Hematopoietic multipotent progenitor cell (in vitro differentiated cells): ENCODE data around the gene KCNQ5. TPM values are rescaled to one million over a fixed set of nuclear protein-coding genes. Genes with fewer than 3 reads are reported as not detected.
"Not testable (repeated sequence)": the region's sequence is repeated elsewhere in the genome, so short reads cannot be mapped to it uniquely, and the experiment has no call there.

Experiments
- DNase-seq, 3 donors: peaks; one replicate each; pipeline ENCODE4 v3.0.0-alpha.2; 2011 to 2015; ENCODE audit warnings: low read depth in 2 of 3, low spot score in 2 of 3
- total RNA-seq: library from RNA; depleted of rRNA; stranded (reverse); fragments of >200 nt; gene quantifications from one replicate; pipeline ENCODE4 v1.2.3, GENCODE V29; 2012

KCNQ5 gene
- total RNA-seq, 1 donor, result 6.7 TPM

DNA sequence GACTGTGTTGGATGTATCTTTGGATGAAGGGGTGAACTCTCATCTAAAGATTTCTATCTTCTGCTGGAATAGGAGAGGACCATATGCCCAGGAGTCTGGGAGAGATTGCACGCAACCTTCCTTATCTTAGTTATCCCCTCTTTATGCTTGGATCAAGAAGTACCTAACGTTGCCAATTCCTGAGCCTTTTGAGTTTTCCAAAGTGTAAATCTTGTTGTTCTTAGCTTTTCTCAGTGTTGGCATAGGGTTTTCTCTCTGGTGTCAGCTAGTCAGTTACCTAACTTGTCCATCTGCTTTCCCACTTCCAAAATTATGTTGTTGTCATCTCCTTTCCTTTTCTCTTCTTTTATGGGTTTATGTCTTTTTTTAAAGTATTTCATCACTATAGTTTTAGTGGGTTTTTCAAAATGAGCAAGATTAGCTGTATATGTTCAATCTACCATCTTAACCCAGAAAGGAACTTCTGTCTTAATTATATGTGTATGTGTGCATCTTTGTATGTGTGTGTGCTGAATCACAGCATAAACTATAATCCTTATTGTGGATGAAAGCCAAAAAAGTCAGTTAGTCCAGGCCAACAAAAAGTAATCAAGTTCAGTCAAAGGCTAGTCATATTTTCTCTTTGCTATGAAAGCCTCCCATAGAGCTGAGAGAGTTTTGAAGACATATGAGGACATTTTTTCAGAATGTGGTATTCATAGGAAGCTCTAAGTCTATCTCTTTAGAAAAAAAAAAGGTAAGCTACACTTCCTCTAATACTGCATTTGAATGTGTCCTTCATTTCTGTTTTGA, 531.3 kb downstream of the KCNQ5 start:
- DNase-seq, result no peak

DNA sequence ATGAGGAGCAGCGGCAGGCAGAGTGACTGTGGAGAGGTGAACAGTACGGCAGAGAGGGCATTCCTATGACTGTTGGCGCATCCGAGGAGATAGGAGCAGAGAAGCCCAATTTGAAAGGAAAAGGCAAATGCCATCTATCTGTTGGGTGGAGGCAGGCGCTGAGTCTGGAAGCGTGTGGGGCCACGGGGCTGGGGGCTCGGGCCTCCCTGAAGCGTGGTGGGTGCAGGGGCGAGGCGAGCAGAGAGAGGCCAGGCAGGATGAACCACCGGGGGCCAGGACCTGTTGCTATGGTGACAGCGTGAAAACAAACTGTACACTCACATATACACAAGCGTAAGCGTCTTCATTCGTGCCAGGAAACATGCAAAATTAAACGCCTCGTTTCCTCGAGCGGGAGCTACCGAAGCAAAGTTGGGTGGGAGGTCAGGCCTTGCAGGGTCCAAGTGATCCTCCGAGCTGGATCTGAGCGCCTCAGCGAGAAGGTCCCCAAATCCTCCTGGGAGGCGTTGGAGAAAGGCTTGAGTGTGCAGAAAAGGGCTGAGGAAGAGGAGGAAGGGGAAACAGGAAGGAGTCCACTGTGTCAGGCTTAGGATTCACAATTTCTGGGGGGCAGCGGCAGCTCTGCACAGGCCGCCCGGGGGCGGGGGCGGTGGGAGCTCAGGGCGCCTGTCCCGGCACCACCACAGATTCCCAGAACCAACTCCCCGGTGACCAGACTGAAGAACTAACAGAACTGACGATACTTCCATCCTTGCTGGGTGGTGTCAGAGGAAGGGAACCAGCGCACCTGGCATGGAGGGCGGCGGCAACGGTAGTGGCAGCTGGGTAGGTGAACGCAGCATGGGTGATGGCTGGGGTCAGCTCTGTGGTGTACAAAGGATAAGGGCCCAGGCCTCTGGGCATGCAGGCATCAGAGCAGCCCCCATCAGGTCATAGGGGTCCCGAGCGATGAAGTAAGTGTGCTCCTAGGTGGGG, 535.2 kb downstream of the KCNQ5 start:
- no peak for DNase-seq

DNA sequence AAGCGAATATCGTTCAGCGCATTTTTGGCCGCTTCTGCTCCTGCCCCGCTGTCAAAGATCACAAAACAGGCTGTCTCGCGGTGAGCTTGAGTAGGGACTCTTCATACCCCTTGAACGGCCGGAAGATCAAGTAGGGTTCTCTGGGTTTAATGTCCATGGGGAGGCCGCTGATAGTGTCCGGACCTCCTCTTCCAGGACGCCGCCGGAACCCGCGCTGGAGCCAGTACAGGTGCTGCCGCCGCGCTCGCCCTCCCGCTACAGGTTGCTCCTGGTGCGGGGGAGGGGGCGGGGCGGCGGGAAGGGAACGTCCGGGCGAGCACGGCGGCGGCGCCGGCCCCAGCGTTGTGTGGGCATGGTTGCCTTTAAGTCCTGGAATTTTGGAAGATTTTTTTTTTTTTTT, 536.0 kb downstream of the KCNQ5 start:
- no peak for DNase-seq

DNA sequence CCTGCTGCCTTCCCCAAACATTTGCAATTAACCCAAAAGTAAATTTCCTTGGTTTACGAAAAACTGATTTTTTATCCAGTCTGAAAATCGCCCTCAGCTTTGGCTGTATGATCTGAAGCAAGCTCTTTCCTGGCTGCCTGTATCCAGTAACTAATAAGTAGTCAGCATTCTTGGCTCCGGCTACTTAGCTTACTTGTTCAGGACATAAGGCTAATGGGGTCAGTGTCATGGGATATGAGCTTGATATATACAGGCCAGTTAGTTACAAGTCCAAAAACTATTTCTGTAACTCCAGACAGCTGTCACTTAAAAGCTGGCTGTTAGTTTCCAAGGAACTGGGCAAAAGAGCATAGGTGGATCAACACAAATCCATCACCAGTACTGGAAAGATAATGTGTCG, 547.2 kb downstream of the KCNQ5 start:
- DNase-seq, result no peak

DNA sequence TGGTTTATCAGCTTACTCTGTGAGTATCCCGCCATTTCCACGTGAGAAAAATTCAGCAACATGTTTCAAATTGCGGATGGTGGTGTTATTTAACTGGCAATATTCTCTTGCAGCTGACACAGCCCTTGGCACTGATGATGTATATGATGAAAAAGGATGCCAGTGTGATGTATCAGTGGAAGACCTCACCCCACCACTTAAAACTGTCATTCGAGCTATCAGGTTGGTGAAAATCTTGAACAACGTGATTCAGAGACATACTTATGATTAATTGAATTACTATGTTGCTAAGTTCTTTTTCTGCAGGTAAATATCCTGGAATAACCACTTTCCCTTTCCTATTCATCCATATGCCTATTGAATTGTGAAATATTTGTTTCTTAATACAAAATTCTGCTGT, 547.8 kb downstream of the KCNQ5 start:
- no peak for DNase-seq

DNA sequence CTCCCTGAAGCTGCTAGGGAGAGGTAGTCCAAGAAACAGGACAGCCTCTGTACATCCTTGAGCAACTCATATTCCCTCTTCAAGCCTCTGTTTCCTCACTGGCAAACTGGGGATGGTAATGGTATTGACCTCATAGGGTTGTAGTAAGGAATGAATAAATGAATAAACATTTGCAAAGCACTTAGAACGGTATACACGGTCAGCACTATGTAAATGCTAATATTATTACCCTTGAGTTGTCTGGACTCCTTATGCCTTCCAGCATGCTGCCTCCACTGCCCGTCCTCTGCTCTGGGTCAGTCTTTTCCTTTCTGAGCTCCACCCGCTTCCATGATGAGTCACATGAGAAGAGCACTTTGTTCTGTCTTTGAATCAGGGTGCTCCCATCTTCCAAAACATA, 552.8 kb downstream of the KCNQ5 start:
- no peak for DNase-seq

DNA sequence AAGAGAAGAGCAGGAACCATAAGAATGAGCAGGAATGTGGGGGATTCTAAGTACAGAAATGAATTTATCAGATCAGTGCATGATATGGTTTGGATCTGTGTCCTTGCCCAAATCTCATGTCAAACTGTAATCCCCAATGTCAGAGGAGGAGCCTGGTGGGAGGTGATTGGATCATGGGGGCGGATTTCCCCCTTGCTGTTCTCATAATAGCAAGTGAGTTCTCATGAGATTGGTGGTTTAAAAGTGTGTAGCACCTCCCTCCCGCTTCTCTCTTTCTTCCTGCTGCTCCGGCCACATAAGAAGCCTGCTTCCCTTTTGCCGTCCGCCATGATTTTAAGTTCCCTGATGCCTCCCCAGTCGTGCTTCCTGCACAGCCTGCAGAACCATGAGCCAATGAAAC, 554.2 kb downstream of the KCNQ5 start:
- no peak for DNase-seq

DNA sequence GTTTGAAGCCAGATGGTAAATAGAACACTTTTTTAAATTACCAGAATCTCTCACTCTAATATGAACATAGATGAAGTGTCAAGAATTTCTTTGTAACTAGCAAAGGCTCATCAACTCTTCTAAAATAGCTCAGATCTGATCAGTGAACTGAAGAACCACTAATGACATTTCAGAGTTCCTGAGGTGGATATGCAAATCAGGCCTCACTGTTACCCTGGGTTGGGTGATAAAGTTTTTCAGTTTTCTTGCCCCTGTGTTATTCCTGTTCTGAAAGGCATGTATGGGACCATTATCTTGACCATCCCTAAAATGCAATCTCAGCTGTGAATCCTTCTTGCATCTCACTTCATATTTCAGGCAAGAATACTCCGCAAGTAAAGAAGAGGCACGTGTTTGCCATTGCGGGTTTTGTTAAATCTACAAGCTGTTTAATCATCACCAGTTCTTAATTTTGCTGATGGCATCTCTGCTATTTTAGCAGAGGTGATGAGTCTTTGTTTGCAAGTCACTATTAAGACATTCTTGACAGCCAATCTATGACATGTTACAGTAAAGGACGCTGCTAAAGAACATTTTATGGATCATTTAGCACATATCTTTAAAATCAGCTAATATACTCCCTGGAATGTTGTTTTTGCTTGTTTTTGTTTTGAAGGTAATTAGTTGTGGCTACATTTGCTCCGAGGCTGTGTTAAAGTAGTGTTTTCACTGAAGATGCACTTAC, 555.5 kb downstream of the KCNQ5 start:
- DNase-seq, result no peak

DNA sequence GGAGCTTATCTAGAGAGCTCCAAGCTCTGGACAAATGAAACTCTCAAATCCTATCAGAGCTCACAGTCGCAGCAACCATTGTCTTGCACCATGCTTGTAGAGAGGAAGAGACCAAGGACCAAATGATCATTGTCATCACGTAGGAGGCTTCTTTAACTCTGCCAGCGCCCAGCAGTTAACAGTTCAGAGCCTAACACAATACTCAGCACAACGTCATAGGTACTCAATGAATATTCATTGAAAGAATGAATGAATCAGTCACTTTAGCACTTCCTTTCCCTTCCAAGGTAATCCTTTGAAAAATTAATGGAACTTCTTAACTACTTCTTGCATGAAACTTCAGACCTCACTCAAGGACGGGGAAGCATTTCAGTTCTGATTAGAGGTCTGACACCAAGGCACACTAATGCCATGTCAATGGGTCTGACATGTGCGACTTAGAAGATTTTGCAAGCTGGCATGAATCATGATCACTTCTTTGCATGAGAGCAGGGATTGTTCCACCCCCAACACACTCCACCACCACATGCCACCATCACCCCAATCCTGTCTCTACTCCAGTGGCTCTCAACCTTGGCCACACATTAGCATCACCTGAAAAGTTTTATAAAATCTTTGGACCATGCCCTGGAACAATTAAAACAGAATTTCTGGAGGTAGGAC, 558.3 kb downstream of the KCNQ5 start:
- DNase-seq, result no peak

DNA sequence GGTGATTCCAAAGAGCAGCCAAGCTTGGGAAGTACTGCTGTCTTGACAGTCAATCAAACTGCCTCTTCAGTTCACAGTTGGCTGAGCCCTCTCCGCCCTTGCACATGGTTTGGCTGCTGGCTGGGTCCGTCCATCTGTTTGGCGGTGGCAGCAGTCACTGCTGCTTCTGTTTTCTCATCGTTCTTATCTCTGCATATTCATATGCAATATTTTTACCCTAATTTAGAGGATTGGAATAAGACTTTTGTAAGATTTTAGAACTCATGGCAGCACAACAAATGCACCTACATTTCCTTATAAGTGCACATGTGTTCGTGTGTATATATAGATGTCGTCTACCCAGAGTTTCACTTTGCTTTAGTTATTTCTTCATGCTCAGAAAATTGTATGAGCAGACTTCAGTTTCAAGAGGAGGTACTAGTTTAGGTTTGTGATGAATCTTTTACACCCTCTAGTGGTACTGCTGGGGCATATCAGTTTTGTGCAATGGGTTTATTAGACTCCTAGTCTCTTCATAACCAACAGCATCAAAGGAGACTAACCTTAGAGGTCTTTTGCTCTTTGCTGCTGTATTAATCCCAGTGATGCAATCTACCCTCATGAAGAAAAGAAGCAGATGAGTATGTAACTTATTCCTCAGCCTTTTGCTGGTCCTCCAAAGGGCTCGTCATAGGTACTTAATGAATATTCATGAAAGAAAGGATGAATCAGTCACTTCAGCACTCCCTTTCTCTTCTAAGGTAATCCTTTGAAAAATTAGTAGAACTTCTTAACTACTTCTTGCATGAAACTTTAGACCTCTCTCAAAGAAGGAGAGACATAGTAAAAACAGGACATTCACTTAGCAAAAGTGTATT, 559.1 kb downstream of the KCNQ5 start:
- DNase-seq, result peak in 2 of 3 donors; percentile 35 to 70

DNA sequence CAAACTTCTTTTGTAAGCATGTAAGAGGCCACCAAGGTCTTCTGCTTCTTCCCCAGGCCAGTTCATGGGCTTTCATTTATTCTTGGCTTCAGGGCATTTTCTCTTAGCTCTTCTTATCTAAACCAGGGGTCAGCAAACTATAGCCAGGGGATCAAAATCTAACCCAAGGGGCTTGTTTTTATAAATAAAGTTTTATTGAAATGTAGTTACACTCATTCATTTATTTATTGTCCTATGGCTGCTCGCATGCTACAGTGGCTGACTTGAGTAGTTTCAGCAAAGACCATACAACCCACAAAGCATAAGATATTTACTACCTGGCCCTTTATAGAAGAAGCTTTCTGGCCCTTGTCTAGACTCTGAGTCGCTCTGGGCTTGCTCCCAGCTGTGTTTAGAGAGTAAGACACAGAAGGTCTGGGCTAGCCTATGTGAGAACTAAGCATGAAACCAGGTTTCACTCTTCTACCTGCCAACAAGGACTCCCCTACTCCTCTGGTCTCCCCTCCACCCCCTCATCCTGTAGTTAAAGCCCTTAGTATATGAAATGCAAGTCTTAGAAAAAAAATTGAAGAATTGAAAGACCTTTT, 560.2 kb downstream of the KCNQ5 start:
- DNase-seq, result no peak

DNA sequence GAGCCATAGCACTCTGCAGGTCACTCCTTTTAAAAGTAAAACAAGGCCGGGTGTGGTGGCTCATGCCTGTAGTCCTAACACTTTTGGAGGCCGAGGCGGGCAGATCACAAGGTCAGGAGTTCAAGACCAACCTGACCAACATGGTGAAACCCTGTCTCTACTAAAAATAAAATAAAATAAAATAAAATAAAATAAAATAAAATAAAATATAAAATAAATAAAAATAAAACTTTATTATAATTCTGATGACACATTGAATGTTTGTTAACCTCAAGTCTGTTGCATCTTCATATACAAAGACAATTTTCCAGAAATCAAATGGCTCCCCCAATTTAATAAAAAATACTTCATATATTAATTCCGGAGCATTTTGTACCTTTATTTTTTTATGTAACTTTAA, 571.4 kb downstream of the KCNQ5 start:
- not testable (repeated sequence) for DNase-seq

DNA sequence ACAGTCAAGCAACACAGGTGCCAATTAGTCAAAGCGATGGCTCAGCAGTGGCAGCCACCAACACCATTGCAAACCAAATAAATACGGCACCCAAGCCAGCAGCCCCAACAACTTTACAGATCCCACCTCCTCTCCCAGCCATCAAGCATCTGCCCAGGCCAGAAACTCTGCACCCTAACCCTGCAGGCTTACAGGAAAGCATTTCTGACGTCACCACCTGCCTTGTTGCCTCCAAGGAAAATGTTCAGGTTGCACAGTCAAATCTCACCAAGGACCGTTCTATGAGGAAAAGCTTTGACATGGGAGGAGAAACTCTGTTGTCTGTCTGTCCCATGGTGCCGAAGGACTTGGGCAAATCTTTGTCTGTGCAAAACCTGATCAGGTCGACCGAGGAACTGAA, 572.9 kb downstream of the KCNQ5 start:
- DNase-seq, result no peak

DNA sequence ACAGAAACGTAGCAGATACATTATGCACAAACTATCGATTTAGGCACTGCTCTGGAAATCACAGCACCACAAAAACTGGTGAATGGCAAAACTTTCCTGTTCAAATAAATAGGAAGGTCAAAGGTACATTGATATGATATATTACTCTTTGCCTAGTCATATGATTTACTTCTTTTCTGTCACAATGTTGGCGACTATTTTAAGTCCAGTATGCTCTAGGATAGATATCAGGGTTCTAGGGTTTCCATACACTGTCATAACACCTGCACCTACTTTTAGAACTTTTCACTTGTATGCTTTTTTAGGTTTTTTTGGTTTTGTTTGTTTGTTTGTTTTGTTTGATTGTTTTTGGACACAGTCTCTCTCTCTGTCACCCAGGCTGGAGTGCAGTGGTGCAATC, 578.4 kb downstream of the KCNQ5 start:
- DNase-seq, result no peak

DNA sequence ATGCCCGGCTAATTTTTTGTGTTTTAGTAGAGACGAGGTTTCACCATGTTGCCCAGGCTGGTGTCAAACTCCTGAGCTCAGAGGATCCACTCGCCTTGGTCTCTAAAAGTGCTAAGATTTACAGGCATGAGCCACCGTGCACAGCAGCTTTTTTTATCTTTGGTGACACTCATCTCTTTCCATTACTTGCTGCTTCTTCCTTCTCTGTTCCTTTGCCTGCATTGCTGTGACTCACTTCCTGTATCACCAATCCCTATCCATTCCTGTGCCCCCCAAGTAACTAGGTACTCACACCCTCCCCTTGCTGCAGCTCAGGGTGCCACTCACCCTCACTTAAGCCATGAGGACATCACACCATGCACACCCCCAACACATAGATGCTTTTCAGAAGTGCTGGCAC, 578.9 kb downstream of the KCNQ5 start:
- DNase-seq, result no peak

DNA sequence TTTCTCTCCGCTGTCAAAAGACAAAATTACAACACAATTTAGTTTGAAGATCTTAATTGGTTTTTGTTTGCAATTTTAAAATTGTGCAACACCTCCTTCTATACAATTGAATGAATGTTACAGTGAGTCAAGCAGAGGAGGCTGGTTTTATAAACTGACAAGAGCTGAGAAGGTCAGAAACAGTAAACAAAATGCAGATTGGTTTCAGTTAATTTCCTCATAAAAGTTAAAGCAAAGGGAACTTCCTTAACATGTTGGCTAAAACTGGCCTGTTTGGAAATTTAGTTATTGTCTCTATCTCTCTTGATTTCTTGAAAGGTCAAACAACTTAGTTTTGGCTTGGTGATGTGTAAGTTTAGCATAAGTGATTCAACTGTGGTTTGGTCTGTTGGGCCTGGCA, 581.2 kb downstream of the KCNQ5 start:
- no peak for DNase-seq

DNA sequence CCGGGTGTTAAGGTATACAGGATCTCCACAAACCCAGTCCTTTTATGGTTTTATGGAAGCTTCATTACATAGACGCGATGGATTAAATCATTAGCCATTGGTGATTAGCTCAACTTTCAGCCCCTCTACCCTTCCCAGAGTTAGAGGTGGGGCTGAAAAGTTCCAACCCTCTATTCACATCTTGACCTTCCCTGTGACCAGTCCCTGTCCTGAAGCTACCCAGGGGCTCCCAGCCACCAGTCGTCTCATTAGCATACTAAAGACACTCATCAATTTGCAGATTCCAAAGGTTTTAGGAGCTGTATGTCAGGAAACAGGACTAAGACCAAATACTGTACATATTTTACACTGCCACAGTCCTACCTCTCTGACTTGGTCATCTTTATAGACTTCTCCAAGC, 582.4 kb downstream of the KCNQ5 start:
- DNase-seq, result no peak

DNA sequence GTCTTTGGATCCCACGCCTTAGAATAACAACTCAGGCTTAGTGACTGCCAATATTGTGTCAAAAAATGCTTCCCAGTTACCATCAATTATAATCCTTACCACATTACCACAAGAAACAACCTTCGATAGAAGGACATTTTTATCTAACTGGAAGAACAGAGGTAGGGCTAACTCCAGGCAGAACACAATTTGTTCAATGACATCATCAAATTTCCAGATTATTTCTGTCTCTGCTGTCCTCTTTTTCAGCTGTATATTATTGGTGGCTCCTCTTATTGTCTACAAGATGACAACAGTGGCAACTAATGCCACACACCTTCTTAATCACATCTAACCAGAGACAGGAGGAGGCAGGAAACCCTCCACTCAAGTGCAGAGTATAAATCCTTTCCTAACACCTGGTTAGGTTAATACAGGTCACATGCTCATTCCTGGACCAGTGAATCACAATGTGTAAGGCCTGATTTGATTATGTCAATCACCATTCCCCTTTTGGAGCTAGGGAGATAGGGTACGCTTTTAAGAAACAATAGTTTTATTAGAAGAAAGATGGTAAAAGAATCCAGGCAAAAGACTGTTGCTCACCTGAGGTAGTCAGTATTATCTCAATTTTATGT, 585.5 kb downstream of the KCNQ5 start:
- no peak for DNase-seq

DNA sequence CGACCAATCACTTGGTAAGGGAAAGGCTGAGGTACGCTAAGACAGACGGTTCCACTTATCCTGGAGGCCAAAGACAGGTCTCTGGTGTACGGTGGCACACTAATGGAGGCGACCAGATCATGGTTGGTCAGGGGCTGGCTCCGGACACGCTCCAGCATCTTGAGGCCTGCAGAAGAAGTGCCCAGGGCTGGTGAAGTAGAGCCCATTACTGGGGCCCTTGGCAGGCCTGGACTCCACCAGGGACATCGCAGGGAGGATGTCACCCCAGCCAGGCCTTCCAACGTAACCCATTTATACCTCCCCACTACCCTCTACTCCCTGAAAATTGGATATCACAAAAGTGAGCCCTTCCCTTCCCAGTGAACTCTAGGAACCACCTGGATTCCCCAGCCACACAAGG, 587.3 kb downstream of the KCNQ5 start:
- DNase-seq, result no peak
